H9 (cell line): ENCODE results near the gene TBL1Y. TPM values are rescaled to one million over a fixed set of nuclear protein-coding genes. Genes with fewer than 3 reads are reported as not detected.

Source experiments
- DNase-seq: peaks from one replicate; pipeline ENCODE4 v3.0.0-alpha.2; 2017
- H2AFZ ChIP-seq: one replicate; pipeline ENCODE4 v1.6.1; 2013; ENCODE audit warnings: mild to moderate bottlenecking, low read length, control low read depth, moderate library complexity
- H2AK5ac ChIP-seq: 2 replicates; pipeline ENCODE4 v1.6.1; 2013; ENCODE audit warnings: low read length, control low read depth, mixed read lengths; ENCODE audit not compliant: insufficient read length
- H2BK120ac ChIP-seq: one replicate; pipeline ENCODE4 v1.6.1; 2013; ENCODE audit warnings: low read depth, mild to moderate bottlenecking, low read length, control low read depth, inconsistent platforms; ENCODE audit not compliant: poor library complexity, severe bottlenecking
- H2BK12ac ChIP-seq: 2 replicates; pipeline ENCODE4 v1.6.1; 2013; ENCODE audit warnings: low read length, control low read depth, mixed read lengths, low read depth; ENCODE audit not compliant: insufficient read length
- H2BK15ac ChIP-seq: 2 replicates; pipeline ENCODE4 v1.6.1; 2013; ENCODE audit warnings: low read depth, low read length, control low read depth
- H2BK20ac ChIP-seq: one replicate; pipeline ENCODE4 v1.6.1; 2013; ENCODE audit warnings: low read depth, mild to moderate bottlenecking, low read length, control low read depth, inconsistent platforms; ENCODE audit not compliant: poor library complexity, severe bottlenecking
- H2BK5ac ChIP-seq: 2 replicates; pipeline ENCODE4 v1.6.1; 2013; ENCODE audit warnings: low read length, control low read depth, mixed read lengths; ENCODE audit not compliant: insufficient read length
- H3K14ac ChIP-seq: 2 replicates; pipeline ENCODE4 v1.6.1; 2013; ENCODE audit warnings: low read length, control low read depth; ENCODE audit not compliant: insufficient read depth
- H3K18ac ChIP-seq: 2 replicates; pipeline ENCODE4 v1.6.1; 2013; ENCODE audit warnings: low read depth, mild to moderate bottlenecking, mixed read lengths, low read length, control low read depth; ENCODE audit not compliant: insufficient read length
- H3K23ac ChIP-seq: 2 replicates; pipeline ENCODE4 v1.6.1; 2013; ENCODE audit warnings: low read length, control low read depth, mixed read lengths, low read depth; ENCODE audit not compliant: insufficient read length
- H3K23me2 ChIP-seq: 2 replicates; pipeline ENCODE4 v1.6.1; 2013; ENCODE audit warnings: low read depth, mild to moderate bottlenecking, mixed read lengths, low read length, control low read depth; ENCODE audit not compliant: insufficient read length, poor library complexity, severe bottlenecking
- H3K27ac ChIP-seq: 2 replicates; pipeline ENCODE4 v1.5.1; 2013; ENCODE audit warnings: low read length, control low read depth, mixed read lengths, low read depth; ENCODE audit not compliant: insufficient read length
- H3K27me3 ChIP-seq: 2 replicates; pipeline ENCODE4 v1.6.1; 2013; ENCODE audit warnings: low read length, control low read depth, inconsistent platforms; ENCODE audit not compliant: insufficient read depth
- H3K4ac ChIP-seq: 2 replicates; pipeline ENCODE4 v1.6.1; 2013; ENCODE audit warnings: low read depth, mild to moderate bottlenecking, control low read depth, inconsistent platforms, low read length, moderate library complexity
- H3K4me1 ChIP-seq: 2 replicates; pipeline ENCODE4 v1.6.1; 2013; ENCODE audit warnings: low read length, control low read depth, inconsistent platforms; ENCODE audit not compliant: insufficient read depth
- H3K4me2 ChIP-seq: 2 replicates; pipeline ENCODE4 v1.6.1; 2013; ENCODE audit warnings: low read length, control low read depth, mixed read lengths; ENCODE audit not compliant: insufficient read length, insufficient read depth
- H3K56ac ChIP-seq: 2 replicates; pipeline ENCODE4 v1.6.1; 2013; ENCODE audit warnings: low read depth, mild to moderate bottlenecking, mixed read lengths, low read length, control low read depth; ENCODE audit not compliant: insufficient read length
- H3K79me1 ChIP-seq: 2 replicates; pipeline ENCODE4 v1.6.1; 2013; ENCODE audit warnings: low read depth, mild to moderate bottlenecking, moderate library complexity, low read length, control low read depth, inconsistent platforms; ENCODE audit not compliant: insufficient read depth, poor library complexity, severe bottlenecking
- H3K79me2 ChIP-seq: 2 replicates; pipeline ENCODE4 v1.6.1; 2013; ENCODE audit warnings: low read length, control low read depth, inconsistent platforms; ENCODE audit not compliant: insufficient read depth
- H3K9ac ChIP-seq: 2 replicates; pipeline ENCODE4 v1.6.1; 2013; ENCODE audit warnings: low read length, control low read depth, mixed read lengths; ENCODE audit not compliant: insufficient read length; ENCODE audit errors: extremely low read depth
- H3K9me3 ChIP-seq: one replicate; pipeline ENCODE4 v1.6.1; 2013; ENCODE audit warnings: low read depth, low read length, inconsistent platforms; ENCODE audit not compliant: control insufficient read depth
- H3T11ph ChIP-seq: one replicate; pipeline ENCODE4 v1.6.1; 2013; ENCODE audit warnings: mild to moderate bottlenecking, low read length, control low read depth, inconsistent platforms
- H4K20me1 ChIP-seq: one replicate; pipeline ENCODE4 v1.6.1; 2013; ENCODE audit not compliant: control insufficient read depth, insufficient read length, insufficient read depth
- H4K5ac ChIP-seq: 2 replicates; pipeline ENCODE4 v1.6.1; 2013; ENCODE audit warnings: low read depth, mild to moderate bottlenecking, mixed read lengths, low read length, control low read depth; ENCODE audit not compliant: insufficient read length
- H4K8ac ChIP-seq: replicated peaks from 2 replicates; pipeline ENCODE4 v1.6.1; 2013; ENCODE audit warnings: low read length, control low read depth, mixed read lengths, low read depth; ENCODE audit not compliant: insufficient read length
- H4K91ac ChIP-seq: 2 replicates; pipeline ENCODE4 v1.6.1; 2013; ENCODE audit warnings: low read depth, mild to moderate bottlenecking, moderate library complexity, mixed read lengths, low read length, control low read depth; ENCODE audit not compliant: insufficient read length
- H3K27ac Mint-ChIP-seq, 3 experiments: 2 replicates in 2 of 3; 3 replicates in 1 of 3; pipeline ENCODE4 v1.8.0; 2020 to 2021; ENCODE audit warnings: mixed read lengths in 3 of 3, mild to moderate bottlenecking in 1 of 3, moderate library complexity in 1 of 3
- H3K27me3 Mint-ChIP-seq: 2 replicates; pipeline ENCODE4 v1.8.0; 2021; ENCODE audit warnings: low read depth, mild to moderate bottlenecking, moderate library complexity, mixed read lengths
- H3K36me3 Mint-ChIP-seq, 3 experiments: 2 replicates in 2 of 3; 3 replicates in 1 of 3; pipeline ENCODE4 v1.8.0; 2020 to 2021; ENCODE audit warnings: low read depth in 3 of 3, mixed read lengths in 3 of 3; ENCODE audit not compliant: insufficient read depth in 1 of 3
- H3K4me1 Mint-ChIP-seq, 2 experiments: 2 replicates each; pipeline ENCODE4 v1.8.0; 2020; ENCODE audit warnings: mixed read lengths in 2 of 2
- H3K4me3 Mint-ChIP-seq, 2 experiments: 2 replicates in 1 of 2; 3 replicates in 1 of 2; pipeline ENCODE4 v1.8.0; 2020 to 2021; ENCODE audit warnings: mild to moderate bottlenecking in 2 of 2, mixed read lengths in 2 of 2, moderate library complexity in 1 of 2
- H3K9me3 Mint-ChIP-seq, 2 experiments: 2 replicates in 1 of 2; 3 replicates in 1 of 2; pipeline ENCODE4 v1.8.0; 2020; ENCODE audit warnings: mild to moderate bottlenecking in 2 of 2, mixed read lengths in 2 of 2, moderate library complexity in 1 of 2
- CTCF ChIP-seq: fragments of 200-600 bp; sonication (generic); conservative IDR thresholded peaks from 3 replicates; pipeline ENCODE4 v1.8.0; 2021; ENCODE audit warnings: antibody characterized with exemption, mild to moderate bottlenecking
- WGBS: extraction: QIAGEN DNeasy Blood & Tissue Kit; methylation state at CpG from one replicate; pipeline ENCODE4 v1.1.7; 2013; ENCODE audit warnings: missing lambda C conversion rate, low lambda C conversion rate, mixed read lengths; ENCODE audit not compliant: insufficient read length; ENCODE audit errors: extremely low coverage; 5-methylcytosine and 5-hydroxymethylcytosine counted together
- total RNA-seq: library from RNA; stranded (reverse); gene quantifications from 2 replicates; pipeline ENCODE4 v1.2.1, GENCODE V29; 2021

Gene TBL1Y
- total RNA-seq, 1 experiment from 2014 or later = not detected

GRCh38 chrY:6995987-6996386 lies 85.5 kb downstream of the TBL1Y start:
- no peaks in the 10 kb centered on the region for H3K9me3 ChIP-seq
- no peaks in the 10 kb centered on the region for H3K79me2 ChIP-seq
- no peaks in the 10 kb centered on the region for H3K23me2 ChIP-seq
- H2BK120ac ChIP-seq = no peak overlapping the region
- H3K27ac ChIP-seq = no peak overlapping the region
- H4K8ac ChIP-seq = no peak overlapping the region
- no peak overlapping the region for H4K5ac ChIP-seq
- no peak overlapping the region for H3K4me3 Mint-ChIP-seq
- H2BK15ac ChIP-seq = no peak overlapping the region
- H2AFZ ChIP-seq = no peak overlapping the region
- WGBS = no CpG with 5 or more reads among the region's 4 CpGs
- H2BK12ac ChIP-seq = no peak overlapping the region
- H3K23ac ChIP-seq = no peak overlapping the region
- H3T11ph ChIP-seq = no peak overlapping the region
- H3K79me1 ChIP-seq = no peaks in the 10 kb centered on the region
- no peak overlapping the region for H3K18ac ChIP-seq
- no peaks in the 10 kb centered on the region for H4K20me1 ChIP-seq
- H4K91ac ChIP-seq = no peak overlapping the region
- no peak overlapping the region for H2BK5ac ChIP-seq
- no peak overlapping the region for H3K9ac ChIP-seq
- no peak overlapping the region for H3K14ac ChIP-seq
- no peak overlapping the region for H3K4me2 ChIP-seq
- no peaks in the 10 kb centered on the region for H3K27me3 Mint-ChIP-seq
- H3K56ac ChIP-seq = no peak overlapping the region
- H2AK5ac ChIP-seq = no peak overlapping the region
- no peak for TF ChIP-seq CTCF
- H3K4ac ChIP-seq = no peak overlapping the region
- no peaks in the 10 kb centered on the region for H3K9me3 Mint-ChIP-seq
- H3K4me1 Mint-ChIP-seq = no peaks in the 10 kb centered on the region
- no peak overlapping the region for H3K27ac Mint-ChIP-seq
- no peaks in the 10 kb centered on the region for H3K27me3 ChIP-seq
- no peak for DNase-seq
- H3K4me1 ChIP-seq = no peaks in the 10 kb centered on the region
- H3K36me3 Mint-ChIP-seq = no peaks in the 10 kb centered on the region
- H2BK20ac ChIP-seq = no peak overlapping the region
